Measurements from ENCODE around the gene RALGDS. TPM values are rescaled to one million over a fixed set of nuclear protein-coding genes. Genes with fewer than 3 reads are reported as not detected.

The RALGDS gene
- total and polyA plus RNA-seq, 2 donors (not counting 3 experiments of a cell fraction or from before 2014, with no cell fraction given), result 41.4 to 60.0 TPM

DNA sequence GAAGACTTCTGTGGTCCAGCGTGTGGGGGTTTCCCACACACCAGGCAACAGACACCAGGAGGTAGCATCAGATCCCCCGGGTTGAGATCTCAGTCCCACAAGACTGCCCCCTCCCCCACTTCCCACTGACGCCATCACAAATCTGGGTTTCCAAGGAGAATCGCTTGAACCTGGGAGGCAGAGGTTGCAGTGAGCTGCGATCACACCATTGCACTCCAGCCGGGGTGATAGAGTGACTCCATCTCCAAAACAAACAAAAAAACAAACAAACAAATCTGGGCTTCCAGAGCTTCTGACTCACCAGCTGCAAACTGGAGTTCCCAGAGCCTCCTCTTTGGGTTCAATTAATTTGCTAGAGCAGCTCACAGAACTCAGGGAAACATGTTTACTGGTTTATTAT lies 47.4 kb upstream of the RALGDS start:
- H3K27ac ChIP-seq (ENCODE audit: insufficient read depth, low read depth, low read length), result no peak overlapping the region
- BruUV-seq (replicated peaks), result no TSS peak
- dilution Hi-C loops (cut with MboI; ENCODE audit: extremely low pct_ligation_motif_present, low sequenced_read_pairs), result no loop called here
- no peaks in the 10 kb centered on the region for H3K79me2 ChIP-seq (ENCODE audit: control insufficient read depth, insufficient read depth, low read length)
- POLR2A ChIA-PET, result interaction anchor here (1.1 kb wide), 1 partner anchor 179 kb away, joined by 3 read pairs; the partner anchor contains the start of genes MED22 and RPL7A
- H3K36me3 ChIP-seq (ENCODE audit: control insufficient read depth in 2 of 2, extremely low read depth in 1 of 2, insufficient read depth in 2 of 2, low read length in 2 of 2), result no peaks in the 10 kb centered on the region
- H3K4me2 ChIP-seq (ENCODE audit: insufficient read depth, low read length), result no peak overlapping the region
- no peaks in the 10 kb centered on the region for H3K9me3 ChIP-seq (replicated peaks; ENCODE audit: control insufficient read depth, insufficient read depth, low read length)
- no peak for FAIRE-seq
- H3K4me3 ChIP-seq (replicated peaks in 1 of 3; ENCODE audit: insufficient read depth in 1 of 3, low read depth in 1 of 3, low read length in 3 of 3), result no peak overlapping the region
- no peaks in the 10 kb centered on the region for H3K4me1 ChIP-seq (ENCODE audit: control insufficient read depth, extremely low read depth, insufficient read depth, low read length)
- H3K9ac ChIP-seq (replicated peaks; ENCODE audit: extremely low read depth, insufficient read depth, low read length), result no peak overlapping the region
- no peaks in the 10 kb centered on the region for H4K20me1 ChIP-seq (replicated peaks; ENCODE audit: control insufficient read depth, extremely low read depth, insufficient read depth, low read length)
- CTCF ChIA-PET, result interaction anchor here (0.9 to 2.5 kb wide), 3 partner anchors 17 to 318 kb away, joined by 3 to 11 read pairs (median 5); no protein-coding TSS in a partner anchor
- no peaks in the 10 kb centered on the region for H3K9me1 ChIP-seq (replicated peaks; ENCODE audit: control insufficient read depth, extremely low read depth, insufficient read depth, low read length)
- TF ChIP-seq POLR2AphosphoS5 (IDR thresholded peaks at IDR 0.05; ENCODE audit: insufficient read depth, low read depth, low read length) (no peak), FOS (IDR thresholded peaks at IDR 0.05; ENCODE audit: borderline replicate concordance, insufficient read depth, low read length) (no peak), GATA2 (IDR thresholded peaks at IDR 0.05; ENCODE audit: insufficient read depth, insufficient read length, low read depth, low read length) (no peak)
- TF ChIP-seq, protein P1, sequence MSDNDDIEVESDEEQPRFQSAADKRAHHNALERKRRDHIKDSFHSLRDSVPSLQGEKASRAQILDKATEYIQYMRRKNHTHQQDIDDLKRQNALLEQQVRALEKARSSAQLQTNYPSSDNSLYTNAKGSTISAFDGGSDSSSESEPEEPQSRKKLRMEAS (IDR thresholded peaks at IDR 0.05; ENCODE audit: insufficient read depth, insufficient read length), result no peak
- DNase-seq (ENCODE audit: low read depth, low spot score), result no peak
- H2AFZ ChIP-seq (ENCODE audit: low read depth, low read length), result no peak overlapping the region
- H3K27me3 ChIP-seq (ENCODE audit: control insufficient read depth in 2 of 2, insufficient read depth in 2 of 2, low read length in 2 of 2), result peaks cover 0 to 6% of the 10 kb centered on the region in 2 experiments
- intact Hi-C loops (cut with micrococcal nuclease), result no loop called here

DNA sequence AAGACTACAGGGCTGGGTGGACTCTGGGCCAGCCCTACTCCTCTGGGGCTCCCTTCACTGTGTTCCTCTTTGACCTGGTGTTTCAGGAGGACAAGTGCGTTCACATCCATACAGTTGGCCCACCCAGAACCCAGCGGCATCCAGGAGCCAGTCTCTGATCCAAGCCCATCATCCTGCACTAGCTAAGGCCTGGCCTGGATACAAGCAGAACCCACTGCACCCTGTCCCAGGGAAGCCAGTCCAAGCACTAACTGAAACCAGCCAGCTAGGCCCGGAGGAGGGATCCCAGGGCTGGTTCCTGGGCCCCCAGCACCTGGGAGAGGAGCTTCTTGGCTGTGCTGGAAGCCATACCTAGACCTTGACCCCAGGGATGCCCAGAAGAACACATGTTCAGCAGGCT lies 46.7 kb upstream of the RALGDS start:
- H3K4me2 ChIP-seq (ENCODE audit: insufficient read depth, low read length), result no peak overlapping the region
- ChIA-PET POLR2A (interaction anchor here (1.1 kb wide), 1 partner anchor 180 kb away, joined by 3 read pairs; the partner anchor contains the start of genes MED22 and RPL7A), CTCF (interaction anchor here (1.0 to 2.5 kb wide), 4 partner anchors 18 to 163 kb away, joined by 3 to 11 read pairs (median 4); no protein-coding TSS in a partner anchor)
- H2AFZ ChIP-seq (ENCODE audit: low read depth, low read length), result no peak overlapping the region
- H3K4me3 ChIP-seq (replicated peaks in 1 of 3; ENCODE audit: insufficient read depth in 1 of 3, low read depth in 1 of 3, low read length in 3 of 3), result no peak overlapping the region
- no peak for FAIRE-seq
- intact Hi-C loops (cut with micrococcal nuclease) (no loop called here), dilution Hi-C loops (cut with MboI; ENCODE audit: extremely low pct_ligation_motif_present, low sequenced_read_pairs) (no loop called here)
- H3K36me3 ChIP-seq (ENCODE audit: control insufficient read depth in 2 of 2, extremely low read depth in 1 of 2, insufficient read depth in 2 of 2, low read length in 2 of 2), result no peaks in the 10 kb centered on the region
- no peak for TF ChIP-seq GATA2 (IDR thresholded peaks at IDR 0.05; ENCODE audit: insufficient read depth, insufficient read length, low read depth, low read length)
- no peak for TF ChIP-seq FOS (IDR thresholded peaks at IDR 0.05; ENCODE audit: borderline replicate concordance, insufficient read depth, low read length)
- no peak for TF ChIP-seq CTCF (IDR thresholded peaks at IDR 0.05; ENCODE audit: extremely low read depth in 1 of 2, insufficient read depth in 1 of 2, low read depth in 1 of 2, low read length in 2 of 2)
- TF ChIP-seq EZH2 (IDR thresholded peaks at IDR 0.05; ENCODE audit: borderline replicate concordance, low read depth, low read length, severe bottlenecking), result no peak
- TF ChIP-seq MYC (IDR thresholded peaks at IDR 0.05; ENCODE audit: low read depth, low read length), result no peak
- no peak for TF ChIP-seq JUN (IDR thresholded peaks at IDR 0.05; ENCODE audit: borderline replicate concordance, insufficient read depth, insufficient read length, low read depth)
- no peak for TF ChIP-seq POLR2A (IDR thresholded peaks at IDR 0.05; ENCODE audit: low read depth, low read length)
- TF ChIP-seq, protein P1 (IDR thresholded peaks at IDR 0.05; ENCODE audit: insufficient read depth, insufficient read length), result no peak
- no peak for TF ChIP-seq POLR2AphosphoS5 (IDR thresholded peaks at IDR 0.05; ENCODE audit: insufficient read depth, low read depth, low read length)
- DNase-seq (ENCODE audit: low read depth, low spot score), result no peak
- H3K9me3 ChIP-seq (replicated peaks; ENCODE audit: control insufficient read depth, insufficient read depth, low read length), result no peaks in the 10 kb centered on the region
- no peak overlapping the region for H3K27ac ChIP-seq (ENCODE audit: insufficient read depth, low read depth, low read length)
- no peaks in the 10 kb centered on the region for H3K27me3 ChIP-seq (ENCODE audit: control insufficient read depth in 2 of 2, insufficient read depth in 2 of 2, low read length in 2 of 2)
- no peaks in the 10 kb centered on the region for H3K79me2 ChIP-seq (ENCODE audit: control insufficient read depth, insufficient read depth, low read length)
- no TSS peak for BruUV-seq (replicated peaks)
- H3K4me1 ChIP-seq (ENCODE audit: control insufficient read depth, extremely low read depth, insufficient read depth, low read length), result peaks cover 3% of the 10 kb centered on the region
- H4K20me1 ChIP-seq (replicated peaks; ENCODE audit: control insufficient read depth, extremely low read depth, insufficient read depth, low read length), result no peaks in the 10 kb centered on the region
- no peak overlapping the region for H3K9ac ChIP-seq (replicated peaks; ENCODE audit: extremely low read depth, insufficient read depth, low read length)
- H3K9me1 ChIP-seq (replicated peaks; ENCODE audit: control insufficient read depth, extremely low read depth, insufficient read depth, low read length), result no peaks in the 10 kb centered on the region

Data from endothelial cell of umbilical vein (primary cell).